K562 (cell line): ENCODE data around the gene HPD. TPM values are rescaled to one million over a fixed set of nuclear protein-coding genes. Genes with fewer than 3 reads are reported as not detected.

Source experiments
- ATF1 ChIP-seq, 2 experiments: fragments of 450-650 bp in 1 of 2; IDR thresholded peaks; 2 replicates each; pipeline ENCODE4 v1.6.1; 2016; ENCODE audit warnings: missing compliant biosample characterization in 1 of 2, missing genetic modification characterization in 1 of 2
- CHCHD3 ChIP-seq: fragments of 250-450 bp; sonication (Bioruptor Pico); IDR thresholded peaks from 2 replicates; pipeline ENCODE4 v2.1.2; 2022; ENCODE audit warnings: mild to moderate bottlenecking
- EGR1 ChIP-seq: fragments of 450-650 bp; conservative IDR thresholded peaks from 2 replicates; pipeline ENCODE4 v1.6.1; 2017; ENCODE audit warnings: mild to moderate bottlenecking
- GABPB2 ChIP-seq: fragments of 250-450 bp; sonication (Bioruptor Pico); conservative IDR thresholded peaks from 2 replicates; pipeline ENCODE4 v1.5.1; 2021; ENCODE audit warnings: mild to moderate bottlenecking
- ILK ChIP-seq: fragments of 450-650 bp; IDR thresholded peaks from 2 replicates; pipeline ENCODE4 v1.6.1; 2016; ENCODE audit warnings: missing genetic modification characterization, low read depth, mild to moderate bottlenecking, missing compliant biosample characterization, moderate library complexity, borderline replicate concordance
- MEF2D ChIP-seq: conservative IDR thresholded peaks from 2 replicates; pipeline ENCODE4 v1.6.1; 2016; ENCODE audit warnings: low read depth, missing genetic modification characterization, missing compliant biosample characterization
- NCOA6 ChIP-seq: fragments of 450-650 bp; IDR thresholded peaks from 2 replicates; pipeline ENCODE4 v1.6.1; 2017; ENCODE audit warnings: mild to moderate bottlenecking
- PHB ChIP-seq: fragments of 250-450 bp; sonication (Bioruptor Pico); IDR thresholded peaks from 2 replicates; pipeline ENCODE4 v1.5.0; 2021
- POLR2H ChIP-seq: IDR thresholded peaks from 2 replicates; pipeline ENCODE4 v1.6.1; 2016; ENCODE audit warnings: missing genetic modification characterization, low read depth, mild to moderate bottlenecking, control low read depth, missing compliant biosample characterization, moderate library complexity
- RBBP5 ChIP-seq: fragments of 200-600 bp; sonication (generic); IDR thresholded peaks from 2 replicates; pipeline ENCODE4 v1.6.1; 2012; ENCODE audit warnings: borderline replicate concordance, mild to moderate bottlenecking, low read length, control low read depth, inconsistent platforms; ENCODE audit not compliant: insufficient read depth, poor library complexity, severe bottlenecking
- RBM17 ChIP-seq: fragments of 200-400 bp; formaldehyde crosslinking; IDR thresholded peaks from 2 replicates; pipeline ENCODE4 v1.6.1; 2017; ENCODE audit warnings: low read depth, mild to moderate bottlenecking, low read length, borderline replicate concordance
- RHOXF2B ChIP-seq: fragments of 250-450 bp; sonication (Bioruptor Pico); conservative IDR thresholded peaks from 2 replicates; pipeline ENCODE4 v1.5.1; 2021
- SIRT6 ChIP-seq: IDR thresholded peaks from one replicate; pipeline ENCODE4 v1.6.1; 2012; ENCODE audit warnings: low read depth, mild to moderate bottlenecking, control low read depth, inconsistent platforms, low read length, moderate library complexity
- TCFL5 ChIP-seq: fragments of 250-450 bp; sonication (Bioruptor Pico); conservative IDR thresholded peaks from 2 replicates; pipeline ENCODE4 v1.6.1; 2021; ENCODE audit warnings: mild to moderate bottlenecking, moderate library complexity, matching md5 sums
- TEAD4 ChIP-seq, 2 experiments: sonication (generic) in 1 of 2; formaldehyde crosslinking in 1 of 2; IDR thresholded peaks; 2 replicates each; pipeline versions ENCODE4 v1.6.1 to v1.8.0; 2012 to 2022; ENCODE audit warnings: borderline replicate concordance in 1 of 2, inconsistent platforms in 1 of 2, low read length in 1 of 2, mild to moderate bottlenecking in 1 of 2, missing genetic modification reagents in 1 of 2
- TFAM ChIP-seq: fragments of 250-450 bp; sonication (Bioruptor Pico); conservative IDR thresholded peaks from 2 replicates; pipeline ENCODE4 v1.5.0; 2021; ENCODE audit warnings: mild to moderate bottlenecking, moderate library complexity
- ZNF444 ChIP-seq: fragments of 250-450 bp; sonication (Bioruptor Pico); IDR thresholded peaks from 2 replicates; pipeline ENCODE4 v1.4.0; 2020; ENCODE audit warnings: mild to moderate bottlenecking, moderate library complexity
- ZNF507 ChIP-seq: conservative IDR thresholded peaks from 2 replicates; pipeline ENCODE4 v1.6.1; 2017; ENCODE audit warnings: missing genetic modification characterization, missing compliant biosample characterization
- ZNF75A ChIP-seq: fragments of 450-650 bp; formaldehyde crosslinking; IDR thresholded peaks from 2 replicates; pipeline ENCODE4 v1.4.0; 2020; ENCODE audit warnings: mild to moderate bottlenecking
- polyA plus RNA-seq, 8 experiments: library from polyadenylated mRNA; depleted of rRNA in 4 of 8; stranded (reverse) in 5 of 8; unstranded in 3 of 8; fragments of >200 nt; fragmentation: Nextera tagmentation in 2 of 8; fragmentation: Illumina TruSeq in 1 of 8; extraction: Ambion mirVana in 2 of 8; extraction: Trizol in 1 of 8; gene quantifications; 2 replicates each; pipeline versions ENCODE4 v1.2.1 to v1.2.3, GENCODE V29; 2011 to 2014; ENCODE audit warnings: inconsistent platforms in 1 of 8, missing spikeins in 1 of 8
- total RNA-seq, 7 experiments: library from RNA; depleted of rRNA in 6 of 7; stranded (reverse); fragments of >200 nt in 6 of 7; fragmentation: Illumina TruSeq in 2 of 7; extraction: Trizol in 2 of 7; gene quantifications; 2 replicates each; pipeline versions ENCODE4 v1.2.1 to v1.2.3, GENCODE V29; 2011 to 2021; ENCODE audit warnings: low replicate concordance in 1 of 7
- TF ChIP-seq, protein P1 (sequence below): fragments of 250-450 bp; sonication (Bioruptor Pico); IDR thresholded peaks from 2 replicates; pipeline ENCODE4 v1.5.0; 2022; ENCODE audit warnings: mild to moderate bottlenecking
- TF ChIP-seq, protein P2 (sequence below), 3 experiments: fragments of 200-800 bp in 1 of 3; fragments of 250-450 bp in 1 of 3; fragments of 450-650 bp in 1 of 3; sonication (Bioruptor Pico) in 1 of 3; sonication (Bioruptor generic) in 1 of 3; formaldehyde crosslinking in 1 of 3; IDR thresholded peaks; 2 replicates each; pipeline versions ENCODE4 v1.6.1 to v1.8.0; 2016 to 2022; ENCODE audit warnings: mild to moderate bottlenecking in 2 of 3, missing genetic modification characterization in 2 of 3, missing compliant biosample characterization in 1 of 3, moderate library complexity in 1 of 3

Gene HPD
- total and polyA plus RNA-seq, 9 of the 15 experiments (the other 6 are each of a cell fraction or from before 2014, with no cell fraction given), result 0.06 to 0.29 (median 0.07) TPM; not detected in 4

DNA sequence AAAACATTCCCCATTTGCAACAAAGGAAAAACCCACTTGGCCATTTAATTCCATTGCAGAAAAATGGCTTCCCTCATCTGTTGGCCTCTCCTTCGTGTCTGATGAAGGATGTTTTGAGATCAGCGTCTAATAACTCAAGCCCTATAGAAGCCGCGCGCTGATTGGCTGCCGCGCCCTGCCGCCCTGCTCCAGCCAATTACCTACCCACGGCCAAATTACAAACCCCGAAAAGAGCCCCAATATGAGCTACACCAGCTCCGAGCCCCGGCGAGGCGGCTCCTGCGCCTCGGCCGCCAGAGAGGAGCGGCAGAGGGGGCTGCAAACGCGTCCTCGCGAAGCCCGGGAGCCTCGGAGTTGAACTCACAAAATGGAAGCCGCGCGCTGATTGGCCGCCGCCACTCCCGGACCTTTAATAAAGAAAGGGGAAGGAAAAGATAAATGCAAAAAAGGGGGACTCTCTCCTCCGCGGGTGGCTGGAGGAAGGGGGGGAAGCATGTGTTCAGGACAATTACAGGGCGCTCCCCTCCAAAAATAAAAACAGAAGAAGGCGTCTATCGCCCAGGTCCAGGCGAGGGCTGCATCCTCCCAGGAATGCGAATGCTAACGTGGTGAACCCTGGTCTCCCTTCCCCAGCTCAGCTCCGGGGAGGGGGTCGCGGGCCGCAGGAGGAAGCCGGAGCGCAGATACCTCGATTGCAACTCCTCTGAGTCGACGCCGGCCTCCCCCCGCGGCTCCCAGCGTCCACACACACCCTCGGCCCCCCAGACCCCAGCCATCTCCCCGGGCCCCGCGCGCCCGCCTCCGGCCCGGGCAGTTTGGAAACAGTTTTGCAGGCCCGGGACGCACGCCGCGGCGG lies 55.6 kb downstream of the HPD start (continued):
- peak; percentile 50 for TF ChIP-seq TEAD4 (IDR thresholded peaks at IDR 0.05; ENCODE audit: low read length)
- no peak for TF ChIP-seq TEAD4 (CRISPR knock-in tag; IDR thresholded peaks at IDR 0.05; ENCODE audit: borderline replicate concordance)
- no peak for TF ChIP-seq ZNF444 (CRISPR knock-in tag)
- TF ChIP-seq POLR2H (tag), result peak; percentile 98
- TF ChIP-seq GABPB2, result no peak
- TF ChIP-seq ATF1 (CRISPR knock-in tag; IDR thresholded peaks at IDR 0.05), result no peak
- peak; percentile 79 for TF ChIP-seq ATF1 (tag; IDR thresholded peaks at IDR 0.05)
- no peak for TF ChIP-seq EGR1
- TF ChIP-seq PHB, result no peak
- TF ChIP-seq MEF2D, result 0 out of 2 replicates have a peak, but pooled peaks have one; percentile 11
- TF ChIP-seq, protein P1, sequence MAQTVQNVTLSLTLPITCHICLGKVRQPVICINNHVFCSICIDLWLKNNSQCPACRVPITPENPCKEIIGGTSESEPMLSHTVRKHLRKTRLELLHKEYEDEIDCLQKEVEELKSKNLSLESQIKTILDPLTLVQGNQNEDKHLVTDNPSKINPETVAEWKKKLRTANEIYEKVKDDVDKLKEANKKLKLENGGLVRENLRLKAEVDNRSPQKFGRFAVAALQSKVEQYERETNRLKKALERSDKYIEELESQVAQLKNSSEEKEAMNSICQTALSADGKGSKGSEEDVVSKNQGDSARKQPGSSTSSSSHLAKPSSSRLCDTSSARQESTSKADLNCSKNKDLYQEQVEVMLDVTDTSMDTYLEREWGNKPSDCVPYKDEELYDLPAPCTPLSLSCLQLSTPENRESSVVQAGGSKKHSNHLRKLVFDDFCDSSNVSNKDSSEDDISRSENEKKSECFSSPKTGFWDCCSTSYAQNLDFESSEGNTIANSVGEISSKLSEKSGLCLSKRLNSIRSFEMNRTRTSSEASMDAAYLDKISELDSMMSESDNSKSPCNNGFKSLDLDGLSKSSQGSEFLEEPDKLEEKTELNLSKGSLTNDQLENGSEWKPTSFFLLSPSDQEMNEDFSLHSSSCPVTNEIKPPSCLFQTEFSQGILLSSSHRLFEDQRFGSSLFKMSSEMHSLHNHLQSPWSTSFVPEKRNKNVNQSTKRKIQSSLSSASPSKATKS (CRISPR knock-in tag), result no peak
- no peak for TF ChIP-seq RBM17
- TF ChIP-seq TFAM (CRISPR knock-in tag), result no peak
- peak; percentile 59; the same call in 1 of the 2 replicates for TF ChIP-seq CHCHD3 (CRISPR knock-in tag)
- TF ChIP-seq ZNF507 (tag), result no peak
- no peak for TF ChIP-seq SIRT6
- TF ChIP-seq RHOXF2B, result no peak
- no peak for TF ChIP-seq NCOA6
- no peak for TF ChIP-seq TCFL5 (CRISPR knock-in tag)
- TF ChIP-seq, protein P2, sequence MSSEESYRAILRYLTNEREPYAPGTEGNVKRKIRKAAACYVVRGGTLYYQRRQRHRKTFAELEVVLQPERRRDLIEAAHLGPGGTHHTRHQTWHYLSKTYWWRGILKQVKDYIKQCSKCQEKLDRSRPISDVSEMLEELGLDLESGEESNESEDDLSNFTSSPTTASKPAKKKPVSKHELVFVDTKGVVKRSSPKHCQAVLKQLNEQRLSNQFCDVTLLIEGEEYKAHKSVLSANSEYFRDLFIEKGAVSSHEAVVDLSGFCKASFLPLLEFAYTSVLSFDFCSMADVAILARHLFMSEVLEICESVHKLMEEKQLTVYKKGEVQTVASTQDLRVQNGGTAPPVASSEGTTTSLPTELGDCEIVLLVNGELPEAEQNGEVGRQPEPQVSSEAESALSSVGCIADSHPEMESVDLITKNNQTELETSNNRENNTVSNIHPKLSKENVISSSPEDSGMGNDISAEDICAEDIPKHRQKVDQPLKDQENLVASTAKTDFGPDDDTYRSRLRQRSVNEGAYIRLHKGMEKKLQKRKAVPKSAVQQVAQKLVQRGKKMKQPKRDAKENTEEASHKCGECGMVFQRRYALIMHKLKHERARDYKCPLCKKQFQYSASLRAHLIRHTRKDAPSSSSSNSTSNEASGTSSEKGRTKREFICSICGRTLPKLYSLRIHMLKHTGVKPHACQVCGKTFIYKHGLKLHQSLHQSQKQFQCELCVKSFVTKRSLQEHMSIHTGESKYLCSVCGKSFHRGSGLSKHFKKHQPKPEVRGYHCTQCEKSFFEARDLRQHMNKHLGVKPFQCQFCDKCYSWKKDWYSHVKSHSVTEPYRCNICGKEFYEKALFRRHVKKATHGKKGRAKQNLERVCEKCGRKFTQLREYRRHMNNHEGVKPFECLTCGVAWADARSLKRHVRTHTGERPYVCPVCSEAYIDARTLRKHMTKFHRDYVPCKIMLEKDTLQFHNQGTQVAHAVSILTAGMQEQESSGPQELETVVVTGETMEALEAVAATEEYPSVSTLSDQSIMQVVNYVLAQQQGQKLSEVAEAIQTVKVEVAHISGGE (CRISPR knock-in tag; IDR thresholded peaks at IDR 0.05), result peak in 1 of 3 experiments; percentile 49; a peak in 2 of 6 replicates
- peak; percentile 10 for TF ChIP-seq RBBP5
- TF ChIP-seq ZNF75A, result no peak
- TF ChIP-seq ILK (tag), result no peak
